Stimulated activated CD8-positive, alpha-beta memory T cell treated with anti-CD3 and anti-CD28 coated beads, Interleukin-7, amount 100 ng/mL, for 1 hour (primary cell): ENCODE measurements around the gene CD99L2.
"Not testable (repeated sequence)": the region's sequence is repeated elsewhere in the genome, so short reads cannot be mapped to it uniquely, and the experiment has no call there.

Experiments used
- DNase-seq, 2 donors: peaks; one replicate each; pipeline ENCODE4 v3.0.0-alpha.2; 2020; ENCODE audit warnings: low read depth in 2 of 2

Gene CD99L2

GRCh38 chrX:150856785-150857184 lies 41.7 kb downstream of the CD99L2 start:
- DNase-seq: no peak

- DNase-seq: no peak
These were observed 42.4 kb downstream of the CD99L2 start for GRCh38 chrX:150856101-150856500.

- DNase-seq: no peak
These were observed 43.6 kb downstream of the CD99L2 start for GRCh38 chrX:150854856-150855255.

- DNase-seq: no peak
These were observed 48.3 kb downstream of the CD99L2 start for GRCh38 chrX:150849996-150850720.

GRCh38 chrX:150849486-150849885 lies 49.0 kb downstream of the CD99L2 start:
- no peak for DNase-seq

- no peak for DNase-seq
These were observed 49.5 kb downstream of the CD99L2 start for GRCh38 chrX:150848914-150849365.

GRCh38 chrX:150847088-150847487 lies 51.4 kb downstream of the CD99L2 start:
- no peak for DNase-seq

- DNase-seq: no peak
These were observed 52.3 kb downstream of the CD99L2 start for GRCh38 chrX:150846130-150846529.

- DNase-seq: no peak
These were observed 53.4 kb downstream of the CD99L2 start for GRCh38 chrX:150845091-150845490.

- DNase-seq: no peak
These were observed 54.5 kb downstream of the CD99L2 start for GRCh38 chrX:150844016-150844415.

GRCh38 chrX:150842198-150842685 lies 56.2 kb downstream of the CD99L2 start:
- no peak for DNase-seq

- DNase-seq: no peak
These were observed 56.8 kb downstream of the CD99L2 start for GRCh38 chrX:150841456-150842197.

- DNase-seq: no peak
These were observed 60.6 kb downstream of the CD99L2 start for GRCh38 chrX:150837845-150838244.

GRCh38 chrX:150834695-150835094 lies 63.8 kb downstream of the CD99L2 start:
- no peak for DNase-seq

GRCh38 chrX:150833454-150834056 lies 64.9 kb downstream of the CD99L2 start:
- DNase-seq: no peak

- DNase-seq: no peak
These were observed 66.6 kb downstream of the CD99L2 start for GRCh38 chrX:150831863-150832262.

GRCh38 chrX:150828785-150829184 lies 69.7 kb downstream of the CD99L2 start:
- DNase-seq: no peak

- DNase-seq: not testable (repeated sequence)
These were observed 74.1 kb downstream of the CD99L2 start for GRCh38 chrX:150824352-150824751.

GRCh38 chrX:150823826-150824225 lies 74.6 kb downstream of the CD99L2 start:
- not testable (repeated sequence) for DNase-seq

GRCh38 chrX:150821971-150822370 lies 76.5 kb downstream of the CD99L2 start:
- no peak for DNase-seq

GRCh38 chrX:150813922-150814321 lies 84.5 kb downstream of the CD99L2 start:
- no peak for DNase-seq

GRCh38 chrX:150806827-150807226 lies 91.6 kb downstream of the CD99L2 start:
- no peak for DNase-seq

- no peak for DNase-seq
These were observed 92.7 kb downstream of the CD99L2 start for GRCh38 chrX:150805736-150806135.
